ENCODE data around the gene TMEM151B.

Gene TMEM151B

GRCh38 chr6:44245912-44246662 lies 24.2 kb upstream of the TMEM151B start:
- H3K36me3 ChIP-seq = peaks cover 30 to 36% (median 36%) of the 10 kb centered on the region in 11 experiments
- H3K4me1 ChIP-seq = peaks cover 37 to 42% (median 40%) of the 10 kb centered on the region in 10 experiments
- H3K9ac ChIP-seq = peak overlapping the region; percentile 86 to 99 (median 97)
- H3K4me2 ChIP-seq = peak overlapping the region; percentile 83 to 98 (median 93)
- peaks cover 39 to 41% (median 41%) of the 10 kb centered on the region in 11 experiments for H4K20me1 ChIP-seq
- no peaks in the 10 kb centered on the region; a peak in 2 of 22 replicates for H3K9me3 ChIP-seq (replicated peaks in 1 of 11)
- peak overlapping the region; percentile 83 to 98 (median 95) for H3K27ac ChIP-seq
- H3K27me3 ChIP-seq = no peaks in the 10 kb centered on the region
- no peak for TF ChIP-seq Cebpa-rat (IDR thresholded peaks at IDR 0.05)
- H3K4me3 ChIP-seq = peak overlapping the region; percentile 82 to 99 (median 94)

- Histone ChIP-seq H3K4me3 (peak within 1 kb of the TSS; percentile 82 to 99 (median 94)), H3K4me1 (peaks cover 44 to 49% (median 46%) of the 10 kb centered on the region in 10 experiments), H3K27ac (peak within 1 kb of the TSS; percentile 83 to 98 (median 95)), H4K20me1 (peaks cover 47 to 49% (median 48%) of the 10 kb centered on the region in 11 experiments), H3K4me2 (peak within 1 kb of the TSS; percentile 90 to 98 (median 94)), H3K9me3 (replicated peaks in 1 of 11) (no peaks in the 10 kb centered on the region; a peak in 2 of 22 replicates), H3K9ac (peak within 1 kb of the TSS; percentile 86 to 99 (median 97)), H3K27me3 (no peaks in the 10 kb centered on the region), H3K36me3 (peaks cover 37 to 44% (median 43%) of the 10 kb centered on the region in 11 experiments)
- TF ChIP-seq Cebpa-rat (IDR thresholded peaks at IDR 0.05) = no peak
These were observed 23.4 kb upstream of the TMEM151B start, which contains the start of gene HSP90AB1 for GRCh38 chr6:44246663-44247337. Gene HSP90AB1, plus strand, starts transcription at chr6:44247101. Its CDS starts 1,529 bp downstream, at chr6:44248630.

- H3K27ac ChIP-seq = peak overlapping the region; percentile 83 to 98 (median 95)
- H3K36me3 ChIP-seq = peaks cover 45 to 52% (median 51%) of the 10 kb centered on the region in 11 experiments
- no peak for TF ChIP-seq Cebpa-rat (IDR thresholded peaks at IDR 0.05)
- H3K4me1 ChIP-seq = peaks cover 46 to 56% (median 53%) of the 10 kb centered on the region in 10 experiments
- no peaks in the 10 kb centered on the region for H3K27me3 ChIP-seq
- peak overlapping the region; percentile 82 to 99 (median 94) for H3K4me3 ChIP-seq
- no peaks in the 10 kb centered on the region; a peak in 2 of 22 replicates for H3K9me3 ChIP-seq (replicated peaks in 1 of 11)
- peak overlapping the region; percentile 86 to 99 (median 97) for H3K9ac ChIP-seq
- H3K4me2 ChIP-seq = peak overlapping the region; percentile 88 to 98 (median 93)
- H4K20me1 ChIP-seq = peaks cover 55 to 57% (median 56%) of the 10 kb centered on the region in 11 experiments
These were observed 22.6 kb upstream of the TMEM151B start for GRCh38 chr6:44247338-44248302.

GRCh38 chr6:44248579-44248978 lies 21.7 kb upstream of the TMEM151B start:
- peaks cover 64 to 66% (median 66%) of the 10 kb centered on the region in 11 experiments for H4K20me1 ChIP-seq
- H3K27me3 ChIP-seq = no peaks in the 10 kb centered on the region
- H3K4me3 ChIP-seq = peak overlapping the region; percentile 82 to 99 (median 94)
- no peak for TF ChIP-seq Cebpa-rat (IDR thresholded peaks at IDR 0.05)
- H3K4me2 ChIP-seq = peak overlapping the region; percentile 88 to 98 (median 93)
- H3K27ac ChIP-seq = peak overlapping the region in 10 of 11 experiments; percentile 85 to 98 (median 96); a peak in 17 of 22 replicates
- H3K36me3 ChIP-seq = peaks cover 55 to 61% (median 61%) of the 10 kb centered on the region in 11 experiments
- peaks cover 46 to 65% (median 63%) of the 10 kb centered on the region in 10 experiments for H3K4me1 ChIP-seq
- H3K9ac ChIP-seq = peak overlapping the region; percentile 86 to 99 (median 97)
- no peaks in the 10 kb centered on the region; a peak in 2 of 22 replicates for H3K9me3 ChIP-seq (replicated peaks in 1 of 11)

GRCh38 chr6:44249082-44249748 lies 21.0 kb upstream of the TMEM151B start:
- Histone ChIP-seq H3K27ac (peak overlapping the region in 5 of 11 experiments; percentile 85 to 98 (median 95); a peak in 4 of 22 replicates), H3K9me3 (replicated peaks in 1 of 11) (no peaks in the 10 kb centered on the region; a peak in 2 of 22 replicates), H3K4me2 (peak overlapping the region; percentile 88 to 98 (median 93)), H4K20me1 (peaks cover 71 to 73% (median 72%) of the 10 kb centered on the region in 11 experiments), H3K36me3 (peaks cover 61 to 68% (median 67%) of the 10 kb centered on the region in 11 experiments), H3K27me3 (no peaks in the 10 kb centered on the region), H3K4me3 (peak overlapping the region; percentile 82 to 99 (median 94)), H3K9ac (peak overlapping the region; percentile 86 to 99 (median 97); a peak in 19 of 22 replicates), H3K4me1 (peaks cover 53 to 71% (median 69%) of the 10 kb centered on the region in 10 experiments)
- TF ChIP-seq Cebpa-rat (IDR thresholded peaks at IDR 0.05) = no peak

- no peak overlapping the region for H3K27ac ChIP-seq
These were observed 20.1 kb upstream of the TMEM151B start for GRCh38 chr6:44250067-44250717.

GRCh38 chr6:44250718-44251123 lies 19.5 kb upstream of the TMEM151B start:
- peak overlapping the region in 10 of 11 experiments; percentile 1 to 99 (median 30); a peak in 12 of 22 replicates for H3K9ac ChIP-seq
- peaks cover 86 to 88% (median 87%) of the 10 kb centered on the region in 11 experiments for H4K20me1 ChIP-seq
- H3K4me2 ChIP-seq = peak overlapping the region; percentile 4 to 98 (median 93); a peak in 20 of 22 replicates
- peaks cover 75 to 81% (median 80%) of the 10 kb centered on the region in 11 experiments for H3K36me3 ChIP-seq
- H3K4me1 ChIP-seq = peaks cover 61 to 80% (median 77%) of the 10 kb centered on the region in 10 experiments
- no peak overlapping the region for H3K27ac ChIP-seq
- H3K27me3 ChIP-seq = no peaks in the 10 kb centered on the region
- peak overlapping the region in 8 of 10 experiments; percentile 12 to 99 (median 86); a peak in 5 of 20 replicates for H3K4me3 ChIP-seq
- H3K9me3 ChIP-seq (replicated peaks in 1 of 11) = no peaks in the 10 kb centered on the region; a peak in 2 of 22 replicates
- no peak for TF ChIP-seq Cebpa-rat (IDR thresholded peaks at IDR 0.05)

More at GRCh38 chr6:44250067-44250717, 20.1 kb upstream of the TMEM151B start:
- peaks cover 61 to 80% (median 77%) of the 10 kb centered on the region in 10 experiments for H3K4me1 ChIP-seq
- peaks cover 80 to 83% (median 82%) of the 10 kb centered on the region in 11 experiments for H4K20me1 ChIP-seq
- H3K36me3 ChIP-seq = peaks cover 71 to 77% (median 77%) of the 10 kb centered on the region in 11 experiments
- H3K27me3 ChIP-seq = no peaks in the 10 kb centered on the region
- no peak for TF ChIP-seq Cebpa-rat (IDR thresholded peaks at IDR 0.05)
- peak overlapping the region in 9 of 10 experiments; percentile 82 to 99 (median 94); a peak in 14 of 20 replicates for H3K4me3 ChIP-seq
- H3K9ac ChIP-seq = peak overlapping the region; percentile 27 to 99 (median 97); a peak in 14 of 22 replicates
- no peaks in the 10 kb centered on the region; a peak in 2 of 22 replicates for H3K9me3 ChIP-seq (replicated peaks in 1 of 11)
- H3K4me2 ChIP-seq = peak overlapping the region; percentile 88 to 98 (median 93)

Data from BLaER1 treated with 17β-estradiol and CSF1 and Interleukin-3, amounts not matched to agents 10 nM and 100 nM (cell line).